GM21717 (cell line): Measurements from ENCODE around the gene OSBP2.
"Not testable (repeated sequence)": the region's sequence is repeated elsewhere in the genome, so short reads cannot be mapped to it uniquely, and the experiment has no call there.

Experiments used
- ATAC-seq: cut with Tn5 transposase; IDR thresholded peaks from one replicate; pipeline ENCODE4 v1.9.1; 2021; ENCODE audit warnings: mild to moderate bottlenecking, moderate library complexity; ENCODE audit not compliant: unreplicated experiment

Gene OSBP2

GRCh38 chr22:30755759-30756124, 61.1 kb downstream of the OSBP2 start:
- no peak for ATAC-seq

GRCh38 chr22:30763815-30764673, 69.4 kb downstream of the OSBP2 start:
- no peak for ATAC-seq

- ATAC-seq = no peak
Observed at GRCh38 chr22:30767661-30768060, 73.0 kb downstream of the OSBP2 start.

- ATAC-seq = no peak
Observed at GRCh38 chr22:30770716-30771115, 76.0 kb downstream of the OSBP2 start.

GRCh38 chr22:30773919-30774318, 79.2 kb downstream of the OSBP2 start:
- ATAC-seq = no peak

- no peak for ATAC-seq
Observed at GRCh38 chr22:30774566-30774965, 79.9 kb downstream of the OSBP2 start.

- ATAC-seq = no peak
Observed at GRCh38 chr22:30776476-30776875, 81.8 kb downstream of the OSBP2 start.

- not testable (repeated sequence) for ATAC-seq
Observed at GRCh38 chr22:30777146-30777545, 82.5 kb downstream of the OSBP2 start.

- ATAC-seq = no peak
Observed at GRCh38 chr22:30777587-30777986, 82.9 kb downstream of the OSBP2 start.

GRCh38 chr22:30778261-30778660, 83.6 kb downstream of the OSBP2 start:
- no peak for ATAC-seq

- no peak for ATAC-seq
Observed at GRCh38 chr22:30780026-30780425, 85.4 kb downstream of the OSBP2 start.

- no peak for ATAC-seq
Observed at GRCh38 chr22:30781271-30781875, 86.7 kb downstream of the OSBP2 start.

GRCh38 chr22:30782613-30783012, 87.9 kb downstream of the OSBP2 start:
- ATAC-seq = no peak

GRCh38 chr22:30783021-30783420, 88.3 kb downstream of the OSBP2 start:
- no peak for ATAC-seq

- ATAC-seq = no peak
Observed at GRCh38 chr22:30785527-30785926, 90.9 kb downstream of the OSBP2 start.

- ATAC-seq = no peak
Observed at GRCh38 chr22:30790366-30790765, 95.7 kb downstream of the OSBP2 start.

GRCh38 chr22:30792456-30792855, 97.8 kb downstream of the OSBP2 start:
- no peak for ATAC-seq

- ATAC-seq = no peak
Observed at GRCh38 chr22:30795118-30795517, 100.4 kb downstream of the OSBP2 start.

- no peak for ATAC-seq
Observed at GRCh38 chr22:30801695-30802094, 107.0 kb downstream of the OSBP2 start.

GRCh38 chr22:30802202-30803166, 107.8 kb downstream of the OSBP2 start:
- ATAC-seq = no peak

- ATAC-seq = no peak
Observed at GRCh38 chr22:30803679-30804078, 109.0 kb downstream of the OSBP2 start.
